ENCODE results near the gene SENP8.

Gene SENP8

DNA sequence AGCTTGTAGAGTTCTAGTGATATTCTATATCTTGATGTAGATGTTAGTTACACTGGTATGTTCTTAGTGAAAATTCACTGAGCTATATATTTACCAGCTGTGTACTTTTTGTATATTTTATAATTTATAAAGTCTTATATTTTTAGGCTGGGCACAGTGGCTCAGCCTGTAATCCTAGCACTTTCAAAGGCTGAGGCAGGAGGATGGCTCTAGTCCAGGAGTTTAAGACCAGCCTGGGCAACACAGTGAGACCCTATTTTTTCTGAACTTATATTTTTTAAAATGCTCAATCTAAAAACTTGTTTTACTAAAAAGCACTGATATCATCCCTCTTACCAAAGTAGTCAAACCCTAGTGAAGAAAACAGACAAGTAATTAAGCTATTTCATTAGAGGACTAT lies 5.4 kb upstream of the SENP8 start:
- H3K4me1 ChIP-seq (ENCODE audit: control insufficient read depth, insufficient read depth, low read length, poor library complexity, severe bottlenecking): peaks cover 8% of the 10 kb centered on the region
- no peak overlapping the region for H3K4me3 ChIP-seq (ENCODE audit: extremely low read depth, insufficient read depth, low read length, poor library complexity, severe bottlenecking)

GRCh38 chr15:72113347-72114031 lies 4.7 kb upstream of the SENP8 start:
- 83 to 95% methylated on average over 3 of the region's 4 CpGs for WGBS, 2 experiments (ENCODE audit: insufficient coverage in 2 of 2)
- H3K9me3 ChIP-seq (ENCODE audit: control insufficient read depth, low read length): no peaks in the 10 kb centered on the region
- H3K4me3 ChIP-seq (ENCODE audit: extremely low read depth, insufficient read depth, low read length, poor library complexity, severe bottlenecking): no peak overlapping the region
- H3K36me3 ChIP-seq (ENCODE audit: control insufficient read depth, insufficient read depth, low read length): no peaks in the 10 kb centered on the region
- H3K4me1 ChIP-seq (ENCODE audit: control insufficient read depth, insufficient read depth, low read length, poor library complexity, severe bottlenecking): peaks cover 8% of the 10 kb centered on the region
- H3K27ac ChIP-seq (ENCODE audit: low read depth, low read length, severe bottlenecking): no peak overlapping the region

More for the DNA sequence above, 5.4 kb upstream of the SENP8 start:
- H3K9me3 ChIP-seq (ENCODE audit: control insufficient read depth, low read length): no peaks in the 10 kb centered on the region
- no peak overlapping the region for H3K27ac ChIP-seq (ENCODE audit: low read depth, low read length, severe bottlenecking)
- no peaks in the 10 kb centered on the region for H3K36me3 ChIP-seq (ENCODE audit: control insufficient read depth, insufficient read depth, low read length)

GRCh38 chr15:72116731-72117485 lies 1.3 kb upstream of the SENP8 start:
- peak overlapping the region; percentile 96 for H3K27ac ChIP-seq (ENCODE audit: low read depth, low read length, severe bottlenecking)
- no peaks in the 10 kb centered on the region for H3K9me3 ChIP-seq (ENCODE audit: control insufficient read depth, low read length)
- WGBS, 2 experiments (ENCODE audit: insufficient coverage in 2 of 2): 1 to 4% methylated on average over 20 to 24 of the region's 24 CpGs
- peak overlapping the region; percentile 81 for H3K4me3 ChIP-seq (ENCODE audit: extremely low read depth, insufficient read depth, low read length, poor library complexity, severe bottlenecking)
- H3K36me3 ChIP-seq (ENCODE audit: control insufficient read depth, insufficient read depth, low read length): no peaks in the 10 kb centered on the region
- H3K4me1 ChIP-seq (ENCODE audit: control insufficient read depth, insufficient read depth, low read length, poor library complexity, severe bottlenecking): peaks cover 16% of the 10 kb centered on the region

DNA sequence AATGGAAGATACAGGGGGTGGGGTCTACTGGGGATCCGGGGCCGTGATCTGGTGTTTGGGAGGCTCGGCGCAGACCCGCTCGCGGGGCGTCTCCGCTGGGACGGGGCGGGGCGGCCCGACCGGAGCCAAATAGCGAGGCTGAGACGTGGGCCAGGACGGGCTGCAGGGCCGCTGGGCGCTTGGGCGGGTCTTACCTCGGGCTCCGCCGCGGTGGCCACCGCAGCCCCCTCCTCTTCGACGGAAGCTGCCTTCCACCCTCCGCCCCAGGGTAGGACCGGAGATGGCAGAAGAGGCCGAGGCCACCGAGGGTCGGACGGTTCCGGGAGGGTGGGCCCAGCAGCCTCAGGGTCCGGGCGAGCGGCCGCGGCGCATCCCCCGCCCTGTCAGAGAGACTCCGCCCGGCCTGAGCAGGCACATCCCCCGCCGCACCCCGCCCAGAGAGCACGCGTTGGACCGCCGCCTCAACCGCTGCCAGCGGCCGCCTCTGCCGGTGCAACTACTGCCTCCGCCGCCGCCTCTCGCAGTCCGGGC lies 652 bp upstream of the SENP8 start:
- Histone ChIP-seq H3K4me3 (ENCODE audit: extremely low read depth, insufficient read depth, low read length, poor library complexity, severe bottlenecking) (peak overlapping the region; percentile 81), H3K9me3 (ENCODE audit: control insufficient read depth, low read length) (no peaks in the 10 kb centered on the region), H3K4me1 (ENCODE audit: control insufficient read depth, insufficient read depth, low read length, poor library complexity, severe bottlenecking) (peaks cover 16% of the 10 kb centered on the region), H3K27ac (ENCODE audit: low read depth, low read length, severe bottlenecking) (peak overlapping the region; percentile 96), H3K36me3 (ENCODE audit: control insufficient read depth, insufficient read depth, low read length) (no peaks in the 10 kb centered on the region)
- WGBS, 2 experiments (ENCODE audit: insufficient coverage in 2 of 2): 0% methylated on average over 30 to 47 of the region's 59 CpGs

DNA sequence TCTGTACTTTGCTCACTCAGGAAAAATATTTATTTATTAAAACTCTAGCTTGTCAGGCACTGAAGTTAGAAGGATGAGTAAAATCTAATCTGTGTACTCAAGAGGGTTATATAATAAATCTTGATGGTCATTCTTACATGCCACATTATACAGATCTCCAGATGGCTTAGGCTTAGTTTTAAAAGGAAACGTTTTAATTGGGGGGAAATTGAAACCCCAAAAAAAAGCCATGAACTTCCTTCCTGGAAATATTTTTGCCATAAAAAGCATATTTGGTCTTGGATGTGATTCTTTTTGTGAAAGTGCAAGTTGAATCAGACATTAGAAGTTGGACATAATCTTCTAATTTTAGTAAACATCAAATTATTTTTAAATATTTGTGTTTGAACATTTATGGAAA lies 6.0 kb downstream of the SENP8 start:
- no CpG with 5 or more reads among the region's 1 CpG for WGBS, 2 experiments (ENCODE audit: insufficient coverage in 2 of 2)
- Histone ChIP-seq H3K4me3 (ENCODE audit: extremely low read depth, insufficient read depth, low read length, poor library complexity, severe bottlenecking) (no peak overlapping the region), H3K4me1 (ENCODE audit: control insufficient read depth, insufficient read depth, low read length, poor library complexity, severe bottlenecking) (peaks cover 2% of the 10 kb centered on the region), H3K9me3 (ENCODE audit: control insufficient read depth, low read length) (no peaks in the 10 kb centered on the region), H3K27ac (ENCODE audit: low read depth, low read length, severe bottlenecking) (no peak overlapping the region), H3K36me3 (ENCODE audit: control insufficient read depth, insufficient read depth, low read length) (no peaks in the 10 kb centered on the region)

DNA sequence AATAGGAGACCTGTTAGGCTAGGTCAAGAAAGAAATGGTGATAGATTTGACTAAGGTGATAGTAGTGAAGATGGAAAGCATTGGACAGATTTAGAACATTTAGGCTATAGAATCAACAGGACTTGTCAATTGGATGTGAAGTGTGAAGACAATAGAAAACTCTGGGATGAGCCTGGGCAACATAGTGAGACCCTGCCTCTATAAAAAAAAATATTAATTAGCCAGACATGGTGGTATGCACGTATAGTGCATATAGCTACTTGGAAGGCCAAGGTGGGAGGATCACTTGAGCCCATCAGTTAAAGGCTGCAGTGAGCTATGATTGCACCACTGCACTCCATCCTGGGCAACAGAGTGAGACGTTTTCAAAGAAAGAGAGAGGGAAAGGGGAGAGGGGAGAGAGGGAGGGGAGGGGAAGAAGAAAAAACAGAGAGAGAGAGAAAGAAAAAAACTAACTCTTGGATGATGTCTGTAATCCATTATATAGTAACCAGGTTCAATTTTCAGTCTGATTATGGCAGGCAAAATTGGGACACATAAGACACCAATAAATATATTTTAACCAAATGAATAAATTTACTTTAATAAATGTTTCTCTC lies 9.6 kb downstream of the SENP8 start:
- Histone ChIP-seq H3K4me1 (ENCODE audit: control insufficient read depth, insufficient read depth, low read length, poor library complexity, severe bottlenecking) (no peaks in the 10 kb centered on the region), H3K36me3 (ENCODE audit: control insufficient read depth, insufficient read depth, low read length) (no peaks in the 10 kb centered on the region), H3K27ac (ENCODE audit: low read depth, low read length, severe bottlenecking) (no peak overlapping the region), H3K4me3 (ENCODE audit: extremely low read depth, insufficient read depth, low read length, poor library complexity, severe bottlenecking) (no peak overlapping the region), H3K9me3 (ENCODE audit: control insufficient read depth, low read length) (no peaks in the 10 kb centered on the region)
- 83 to 86% methylated on average over 1 of the region's 2 CpGs for WGBS, 2 experiments (ENCODE audit: insufficient coverage in 2 of 2)

DNA sequence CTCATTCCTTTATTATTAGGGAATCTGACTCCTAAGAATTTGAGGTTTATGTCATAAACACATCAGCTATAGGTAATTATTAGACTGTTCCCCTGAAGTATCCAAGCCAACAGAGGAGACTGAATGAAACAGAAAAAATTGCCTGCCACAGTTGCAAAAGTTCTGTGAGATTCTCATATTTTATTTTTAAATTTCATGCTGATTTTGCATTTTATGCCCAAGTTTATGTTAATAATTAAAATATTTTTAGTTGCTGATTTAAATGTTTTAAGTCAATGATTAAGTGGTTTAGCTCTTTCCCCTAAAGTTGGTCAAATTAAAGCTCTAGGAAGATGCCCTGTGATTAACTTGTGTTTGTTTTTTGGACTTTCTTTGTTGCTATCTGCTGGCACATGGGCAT lies 10.2 kb downstream of the SENP8 start:
- no peak overlapping the region for H3K4me3 ChIP-seq (ENCODE audit: extremely low read depth, insufficient read depth, low read length, poor library complexity, severe bottlenecking)
- no peaks in the 10 kb centered on the region for H3K4me1 ChIP-seq (ENCODE audit: control insufficient read depth, insufficient read depth, low read length, poor library complexity, severe bottlenecking)
- H3K36me3 ChIP-seq (ENCODE audit: control insufficient read depth, insufficient read depth, low read length): no peaks in the 10 kb centered on the region
- H3K27ac ChIP-seq (ENCODE audit: low read depth, low read length, severe bottlenecking): no peak overlapping the region
- no peaks in the 10 kb centered on the region for H3K9me3 ChIP-seq (ENCODE audit: control insufficient read depth, low read length)

DNA sequence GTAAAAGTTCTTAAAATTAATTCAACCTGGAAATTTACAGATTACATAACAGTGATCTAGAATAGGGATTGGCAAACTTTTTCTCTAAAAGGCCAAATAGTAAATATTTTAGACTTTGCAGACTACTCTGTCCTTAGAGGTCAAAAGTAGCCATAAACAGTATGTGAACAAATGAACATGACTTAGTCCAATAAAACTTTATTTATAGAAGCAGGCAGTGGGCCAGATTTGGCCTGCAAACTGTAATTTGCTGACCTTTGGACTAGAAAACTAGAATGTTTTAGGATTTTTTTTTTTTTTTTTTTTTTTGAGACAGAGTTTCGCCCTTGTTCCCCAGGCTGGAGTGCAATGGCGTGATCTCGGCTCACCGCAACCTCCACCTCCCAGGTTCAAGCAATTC lies 12.1 kb downstream of the SENP8 start:
- Histone ChIP-seq H3K4me1 (ENCODE audit: control insufficient read depth, insufficient read depth, low read length, poor library complexity, severe bottlenecking) (no peaks in the 10 kb centered on the region), H3K4me3 (ENCODE audit: extremely low read depth, insufficient read depth, low read length, poor library complexity, severe bottlenecking) (no peak overlapping the region), H3K27ac (ENCODE audit: low read depth, low read length, severe bottlenecking) (no peak overlapping the region), H3K36me3 (ENCODE audit: control insufficient read depth, insufficient read depth, low read length) (no peaks in the 10 kb centered on the region), H3K9me3 (ENCODE audit: control insufficient read depth, low read length) (no peaks in the 10 kb centered on the region)
- 100% methylated on average over 4 of the region's 4 CpGs; no CpG with 5 or more reads in 1 of the 2 experiments for WGBS, 2 experiments (ENCODE audit: insufficient coverage in 2 of 2)

DNA sequence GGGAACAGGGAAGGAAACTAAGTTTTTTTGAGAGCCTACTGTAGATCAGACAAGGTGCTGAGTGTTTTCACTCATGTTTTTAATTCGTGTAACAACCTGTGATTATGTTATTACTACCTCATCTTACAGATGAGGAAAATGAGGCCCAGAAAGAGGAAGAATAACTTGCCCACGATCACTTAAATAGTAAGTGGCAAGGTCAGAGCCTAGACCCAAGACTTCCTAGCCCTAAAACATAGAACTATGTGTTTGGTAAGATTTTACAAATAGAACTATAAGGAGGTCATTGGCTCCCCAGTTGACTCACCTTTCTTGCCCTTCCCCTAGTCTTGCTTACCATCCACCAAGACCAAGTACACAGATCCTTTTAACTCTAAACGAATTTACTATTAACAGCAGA lies 13.7 kb downstream of the SENP8 start:
- no peak overlapping the region for H3K4me3 ChIP-seq (ENCODE audit: extremely low read depth, insufficient read depth, low read length, poor library complexity, severe bottlenecking)
- H3K4me1 ChIP-seq (ENCODE audit: control insufficient read depth, insufficient read depth, low read length, poor library complexity, severe bottlenecking): no peaks in the 10 kb centered on the region
- H3K9me3 ChIP-seq (ENCODE audit: control insufficient read depth, low read length): no peaks in the 10 kb centered on the region
- WGBS, 2 experiments (ENCODE audit: insufficient coverage in 2 of 2): no CpG with 5 or more reads among the region's 3 CpGs
- no peaks in the 10 kb centered on the region for H3K36me3 ChIP-seq (ENCODE audit: control insufficient read depth, insufficient read depth, low read length)
- no peak overlapping the region for H3K27ac ChIP-seq (ENCODE audit: low read depth, low read length, severe bottlenecking)

DNA sequence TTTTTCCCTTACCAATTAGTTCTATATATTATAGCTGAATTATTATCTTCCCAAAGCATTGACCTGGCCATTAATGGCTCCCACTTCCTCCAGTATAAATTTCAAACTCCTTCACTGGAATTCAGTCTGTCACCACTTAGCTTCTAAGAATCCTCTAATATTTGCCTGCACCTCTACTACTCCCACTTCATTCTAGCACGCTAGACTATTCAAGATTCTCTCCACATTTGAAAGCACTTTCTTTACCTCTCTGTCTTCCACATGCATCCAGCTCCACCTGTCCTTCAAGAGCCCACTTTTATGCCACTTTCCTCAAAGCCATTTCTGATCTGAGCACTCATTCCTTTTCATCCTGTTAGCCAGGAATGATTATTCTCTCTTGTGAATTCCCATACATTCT lies 15.0 kb downstream of the SENP8 start:
- H3K27ac ChIP-seq (ENCODE audit: low read depth, low read length, severe bottlenecking): no peak overlapping the region
- no peaks in the 10 kb centered on the region for H3K9me3 ChIP-seq (ENCODE audit: control insufficient read depth, low read length)
- WGBS, 2 experiments (ENCODE audit: insufficient coverage in 2 of 2): 78 to 86% methylated on average over 1 of the region's 1 CpG
- H3K4me3 ChIP-seq (ENCODE audit: extremely low read depth, insufficient read depth, low read length, poor library complexity, severe bottlenecking): no peak overlapping the region
- no peaks in the 10 kb centered on the region for H3K36me3 ChIP-seq (ENCODE audit: control insufficient read depth, insufficient read depth, low read length)
- no peaks in the 10 kb centered on the region for H3K4me1 ChIP-seq (ENCODE audit: control insufficient read depth, insufficient read depth, low read length, poor library complexity, severe bottlenecking)

DNA sequence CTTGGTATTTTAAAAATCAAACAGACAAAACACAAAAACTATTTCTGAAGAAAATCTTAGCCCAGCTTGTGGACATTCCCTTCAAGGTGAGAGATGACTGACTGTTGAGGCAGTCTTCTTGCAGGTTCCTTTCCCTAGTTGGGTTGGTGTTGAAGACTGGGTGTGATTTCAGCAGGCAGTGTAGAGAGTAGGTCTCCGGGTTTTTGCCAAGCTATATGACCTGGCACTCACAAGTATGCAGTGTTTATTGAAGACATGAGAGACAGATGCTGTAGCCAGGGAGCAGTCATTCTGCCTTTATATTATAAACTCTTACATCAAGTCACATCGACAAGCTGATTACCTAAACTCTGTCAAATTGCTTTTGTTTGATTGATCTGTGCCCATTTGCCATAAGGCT lies 17.5 kb downstream of the SENP8 start:
- H3K9me3 ChIP-seq (ENCODE audit: control insufficient read depth, low read length): no peaks in the 10 kb centered on the region
- H3K4me1 ChIP-seq (ENCODE audit: control insufficient read depth, insufficient read depth, low read length, poor library complexity, severe bottlenecking): no peaks in the 10 kb centered on the region
- H3K4me3 ChIP-seq (ENCODE audit: extremely low read depth, insufficient read depth, low read length, poor library complexity, severe bottlenecking): no peak overlapping the region
- H3K36me3 ChIP-seq (ENCODE audit: control insufficient read depth, insufficient read depth, low read length): no peaks in the 10 kb centered on the region
- 57 to 100% methylated on average over 1 of the region's 2 CpGs for WGBS, 2 experiments (ENCODE audit: insufficient coverage in 2 of 2)
- no peak overlapping the region for H3K27ac ChIP-seq (ENCODE audit: low read depth, low read length, severe bottlenecking)
